Hepatocyte (in vitro differentiated cells): ENCODE data around the gene GPR157. TPM values are rescaled to one million over a fixed set of nuclear protein-coding genes. Genes with fewer than 3 reads are reported as not detected.

ENCODE experiments used
- DNase-seq: peaks from one replicate; pipeline ENCODE4 v3.0.0-alpha.2; 2016; ENCODE audit warnings: low spot score
- H2AFZ ChIP-seq: fragments of 200-600 bp; sonication (generic); 2 replicates; pipeline ENCODE4 v1.6.0; 2016; ENCODE audit warnings: antibody characterized with exemption, mild to moderate bottlenecking
- H3K27ac ChIP-seq: fragments of 200-600 bp; sonication (generic); 2 replicates; pipeline ENCODE4 v1.5.1; 2016; ENCODE audit warnings: mild to moderate bottlenecking
- H3K27me3 ChIP-seq: fragments of 200-600 bp; sonication (generic); 2 replicates; pipeline ENCODE4 v1.6.1; 2016
- H3K36me3 ChIP-seq: fragments of 200-600 bp; sonication (generic); replicated peaks from 2 replicates; pipeline ENCODE4 v1.5.1; 2016; ENCODE audit warnings: low read depth; ENCODE audit not compliant: insufficient read depth
- H3K4me1 ChIP-seq: fragments of 200-600 bp; sonication (generic); 2 replicates; pipeline ENCODE4 v1.5.1; 2016; ENCODE audit warnings: mild to moderate bottlenecking, moderate library complexity; ENCODE audit not compliant: insufficient read depth
- H3K4me2 ChIP-seq: fragments of 200-600 bp; sonication (generic); 2 replicates; pipeline ENCODE4 v1.6.0; 2016
- H3K4me3 ChIP-seq: fragments of 200-600 bp; sonication (generic); 2 replicates; pipeline ENCODE4 v1.5.1; 2016; ENCODE audit warnings: mild to moderate bottlenecking
- H3K79me2 ChIP-seq: fragments of 200-600 bp; sonication (generic); 2 replicates; pipeline ENCODE4 v1.6.0; 2017; ENCODE audit warnings: mild to moderate bottlenecking
- H3K9me2 ChIP-seq: fragments of 200-600 bp; sonication (generic); replicated peaks from 2 replicates; pipeline ENCODE4 v1.6.0; 2017; ENCODE audit warnings: mild to moderate bottlenecking; ENCODE audit not compliant: insufficient read depth
- H3K9me3 ChIP-seq: fragments of 200-600 bp; sonication (generic); 2 replicates; pipeline ENCODE4 v1.5.1; 2016; ENCODE audit warnings: low read depth, mild to moderate bottlenecking
- H4K20me1 ChIP-seq: fragments of 200-600 bp; sonication (generic); 2 replicates; pipeline ENCODE4 v1.6.0; 2016; ENCODE audit warnings: mild to moderate bottlenecking; ENCODE audit not compliant: insufficient read depth, poor library complexity, severe bottlenecking
- CTCF ChIP-seq: fragments of 200-600 bp; sonication (generic); IDR thresholded peaks from 2 replicates; pipeline ENCODE4 v1.5.1; 2016; ENCODE audit warnings: antibody characterized with exemption, mild to moderate bottlenecking; ENCODE audit not compliant: poor library complexity
- EZH2 ChIP-seq: fragments of 200-600 bp; sonication (generic); IDR thresholded peaks from 2 replicates; pipeline ENCODE4 v1.6.1; 2016; ENCODE audit warnings: antibody characterized with exemption, mild to moderate bottlenecking, borderline replicate concordance
- EZH2phosphoT487 ChIP-seq: fragments of 200-600 bp; sonication (generic); IDR thresholded peaks from one replicate; pipeline ENCODE4 v1.6.1; 2018; ENCODE audit warnings: antibody characterized with exemption, mild to moderate bottlenecking, low read depth, moderate library complexity; ENCODE audit not compliant: unreplicated experiment, severe bottlenecking
- WGBS: methylation state at CpG from one replicate; pipeline ENCODE4 v1.1.6; 2016; ENCODE audit warnings: low lambda C conversion rate; ENCODE audit errors: missing lambda C conversion rate; 5-methylcytosine and 5-hydroxymethylcytosine counted together
- polyA plus RNA-seq: library from polyadenylated mRNA; unstranded; fragments of >200 nt; fragmentation: Nextera tagmentation; extraction: Ambion mirVana; gene quantifications from 2 replicates; pipeline ENCODE4 v1.2.1, GENCODE V29; 2016
- total RNA-seq: library from RNA; depleted of rRNA; stranded (reverse); fragments of >200 nt; gene quantifications from 2 replicates; pipeline ENCODE4 v1.2.3, GENCODE V29; 2014

Gene GPR157
- total and polyA plus RNA-seq, 2 experiments from 2014 or later, result 14.4 to 18.6 TPM

GRCh38 chr1:9153152-9153551 lies 24.2 kb upstream of the GPR157 start:
- Histone ChIP-seq H3K36me3 (no peaks in the 10 kb centered on the region), H3K27me3 (no peaks in the 10 kb centered on the region), H2AFZ (no peak overlapping the region), H3K27ac (no peak overlapping the region), H3K4me3 (no peak overlapping the region), H3K9me2 (no peaks in the 10 kb centered on the region), H3K9me3 (no peaks in the 10 kb centered on the region), H4K20me1 (no peaks in the 10 kb centered on the region), H3K4me1 (no peaks in the 10 kb centered on the region), H3K79me2 (peaks cover 34% of the 10 kb centered on the region), H3K4me2 (no peak overlapping the region)
- no peak for DNase-seq
- 82% methylated on average over 4 of the region's 4 CpGs for WGBS
- TF ChIP-seq CTCF (no peak), EZH2 (no peak), EZH2phosphoT487 (no peak)

GRCh38 chr1:9152535-9152934 lies 23.6 kb upstream of the GPR157 start:
- WGBS, result 89% methylated on average over 10 of the region's 10 CpGs
- H4K20me1 ChIP-seq, result no peaks in the 10 kb centered on the region
- H3K9me3 ChIP-seq, result no peaks in the 10 kb centered on the region
- H3K4me3 ChIP-seq, result no peak overlapping the region
- no peak for DNase-seq
- H3K9me2 ChIP-seq, result no peaks in the 10 kb centered on the region
- TF ChIP-seq EZH2phosphoT487, result no peak
- no peak for TF ChIP-seq EZH2
- no peak for TF ChIP-seq CTCF
- H3K27me3 ChIP-seq, result no peaks in the 10 kb centered on the region
- H3K4me1 ChIP-seq, result no peaks in the 10 kb centered on the region
- no peak overlapping the region for H3K27ac ChIP-seq
- no peak overlapping the region for H2AFZ ChIP-seq
- H3K79me2 ChIP-seq, result peaks cover 28% of the 10 kb centered on the region
- H3K4me2 ChIP-seq, result no peak overlapping the region
- H3K36me3 ChIP-seq, result no peaks in the 10 kb centered on the region

GRCh38 chr1:9151328-9151860 lies 22.5 kb upstream of the GPR157 start:
- Histone ChIP-seq H3K9me2 (no peaks in the 10 kb centered on the region), H3K4me1 (no peaks in the 10 kb centered on the region), H3K4me3 (no peak overlapping the region), H3K9me3 (no peaks in the 10 kb centered on the region), H2AFZ (no peak overlapping the region), H3K36me3 (no peaks in the 10 kb centered on the region), H3K4me2 (no peak overlapping the region), H3K27me3 (no peaks in the 10 kb centered on the region), H3K79me2 (peaks cover 21% of the 10 kb centered on the region), H3K27ac (no peak overlapping the region), H4K20me1 (no peaks in the 10 kb centered on the region)
- DNase-seq, result no peak
- WGBS, result 87% methylated on average over 16 of the region's 16 CpGs
- no peak for TF ChIP-seq EZH2phosphoT487
- no peak for TF ChIP-seq EZH2
- TF ChIP-seq CTCF, result no peak
